IPS-20b (cell line): ENCODE measurements around the gene WDFY4.

ENCODE experiments used
- H3K27ac ChIP-seq: one replicate; pipeline ENCODE4 v1.5.1; 2013; ENCODE audit warnings: low read length
- H3K27me3 ChIP-seq: 2 replicates; pipeline ENCODE4 v1.6.1; 2013; ENCODE audit warnings: mild to moderate bottlenecking, low read length, inconsistent platforms; ENCODE audit not compliant: insufficient read depth
- H3K36me3 ChIP-seq: 2 replicates; pipeline ENCODE4 v1.6.1; 2013; ENCODE audit warnings: low read depth, mild to moderate bottlenecking, inconsistent platforms, low read length, moderate library complexity; ENCODE audit not compliant: insufficient read depth
- H3K4me1 ChIP-seq: 2 replicates; pipeline ENCODE4 v1.6.1; 2013; ENCODE audit warnings: mild to moderate bottlenecking, control low read depth, inconsistent platforms, low read length, moderate library complexity; ENCODE audit not compliant: insufficient read depth
- H3K4me3 ChIP-seq: 2 replicates; pipeline ENCODE4 v1.5.1; 2013; ENCODE audit warnings: mild to moderate bottlenecking, low read length, inconsistent platforms
- H3K9ac ChIP-seq: 2 replicates; pipeline ENCODE4 v1.6.1; 2013; ENCODE audit warnings: low read depth, mild to moderate bottlenecking, inconsistent platforms, low read length, moderate library complexity
- H3K9me3 ChIP-seq: 2 replicates; pipeline ENCODE4 v1.6.1; 2013; ENCODE audit warnings: mild to moderate bottlenecking, low read depth, low read length, inconsistent platforms; ENCODE audit not compliant: insufficient read depth

The WDFY4 gene

DNA sequence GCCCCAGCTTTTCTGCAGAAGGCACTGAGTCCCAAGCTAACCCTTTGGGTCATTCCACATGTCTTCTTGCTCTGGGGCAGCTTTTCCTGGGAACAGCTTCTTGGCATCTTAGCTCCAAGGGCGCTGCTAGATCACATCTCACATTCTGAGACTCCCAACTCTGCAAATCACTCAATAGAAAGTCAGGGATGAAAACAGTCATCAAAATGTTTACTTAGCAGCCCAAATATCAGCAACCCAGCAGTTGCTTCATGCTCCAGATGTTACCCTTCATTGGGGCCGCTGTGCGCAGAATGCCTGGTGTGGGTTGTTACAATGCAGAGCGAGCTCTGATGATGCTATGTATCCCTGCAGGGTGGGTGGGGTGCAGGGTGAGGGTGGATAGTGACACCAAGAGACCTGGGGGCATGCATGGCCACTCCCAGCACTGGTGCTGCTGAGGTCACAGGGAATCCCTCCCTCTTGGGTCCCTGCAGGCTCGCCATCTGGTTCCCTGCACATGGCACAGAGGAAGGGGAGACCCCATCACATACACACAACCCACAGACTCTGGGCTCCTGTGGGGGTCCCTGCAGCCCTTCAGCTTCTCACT, 19.0 kb downstream of the WDFY4 start:
- H3K9me3 ChIP-seq, result no peaks in the 10 kb centered on the region
- H3K36me3 ChIP-seq, result no peaks in the 10 kb centered on the region
- H3K4me3 ChIP-seq, result no peak overlapping the region
- no peak overlapping the region for H3K27ac ChIP-seq
- no peaks in the 10 kb centered on the region for H3K27me3 ChIP-seq
- H3K4me1 ChIP-seq, result no peaks in the 10 kb centered on the region
- no peak overlapping the region for H3K9ac ChIP-seq

DNA sequence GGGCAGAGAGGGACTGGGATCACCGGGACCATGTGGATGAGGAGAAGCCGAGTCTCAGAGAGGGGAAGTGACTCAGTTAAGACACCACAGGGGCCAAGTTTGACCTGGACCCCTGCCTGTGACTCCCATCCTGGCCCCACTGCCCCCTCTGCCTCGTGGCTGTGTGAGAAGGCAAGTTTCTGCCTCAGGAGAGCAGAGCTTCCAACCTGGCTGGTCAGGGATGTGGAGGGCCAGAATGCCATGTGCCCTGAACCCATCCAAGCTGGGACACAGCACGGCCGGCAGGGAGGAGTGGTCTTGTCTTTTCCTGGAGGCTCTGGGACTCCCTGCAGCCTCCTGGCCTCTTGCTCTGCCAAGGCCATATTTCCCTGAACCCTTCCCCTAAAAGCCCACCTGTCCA, 19.5 kb downstream of the WDFY4 start:
- Histone ChIP-seq H3K27ac (no peak overlapping the region), H3K9ac (no peak overlapping the region), H3K4me1 (no peaks in the 10 kb centered on the region)

DNA sequence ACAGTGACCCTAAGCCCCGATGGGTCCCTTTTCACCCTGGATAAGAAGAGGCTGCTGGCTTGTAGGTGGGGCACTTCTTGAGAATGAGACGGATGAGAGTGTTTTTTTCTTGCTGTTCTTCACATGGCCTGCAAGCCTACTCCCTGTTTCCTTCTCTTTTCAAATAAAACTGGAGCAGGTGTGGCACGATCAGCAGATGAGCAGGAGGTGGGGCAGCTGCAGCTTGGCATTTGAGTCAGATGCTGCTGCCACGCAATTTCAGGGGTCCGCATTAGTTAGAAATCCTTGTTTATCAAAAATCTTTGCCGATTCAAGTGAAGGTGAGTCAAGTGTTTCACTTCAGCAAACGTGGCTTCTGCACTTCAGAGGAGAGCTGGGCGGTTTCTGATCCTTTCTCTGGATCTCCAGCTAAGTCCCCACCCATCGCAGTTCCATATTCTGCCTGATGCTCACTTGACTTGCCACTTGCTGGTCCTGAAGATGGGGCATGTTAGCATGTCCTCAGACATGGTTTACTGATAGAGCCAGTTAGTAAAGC, 20.8 kb downstream of the WDFY4 start:
- no peaks in the 10 kb centered on the region for H3K9me3 ChIP-seq
- H3K9ac ChIP-seq, result no peak overlapping the region
- no peak overlapping the region for H3K27ac ChIP-seq
- no peaks in the 10 kb centered on the region for H3K4me1 ChIP-seq
- H3K36me3 ChIP-seq, result no peaks in the 10 kb centered on the region
- H3K27me3 ChIP-seq, result no peaks in the 10 kb centered on the region
- no peak overlapping the region for H3K4me3 ChIP-seq

More for the DNA sequence above, 19.5 kb downstream of the WDFY4 start:
- no peaks in the 10 kb centered on the region for H3K9me3 ChIP-seq
- no peak overlapping the region for H3K4me3 ChIP-seq
- no peaks in the 10 kb centered on the region for H3K36me3 ChIP-seq
- H3K27me3 ChIP-seq, result no peaks in the 10 kb centered on the region

DNA sequence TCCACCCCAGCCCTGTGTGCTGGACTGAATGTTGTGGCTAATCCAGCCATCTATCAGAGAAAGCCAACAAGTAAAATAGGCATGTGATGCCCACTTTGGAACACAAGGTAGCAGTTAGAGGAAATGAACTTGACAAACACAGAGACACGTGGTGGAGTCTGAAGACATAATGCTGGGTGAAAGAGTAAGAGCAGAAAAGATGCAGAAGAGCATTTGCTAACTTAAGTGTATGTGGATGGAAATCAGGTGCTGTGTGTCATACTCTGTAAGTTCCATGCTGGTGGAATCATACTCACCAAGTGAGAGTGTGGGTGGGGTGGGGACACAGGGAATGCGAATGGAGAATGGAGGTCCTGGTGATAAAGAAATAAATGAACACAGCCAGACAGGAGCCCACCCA, 22.8 kb downstream of the WDFY4 start:
- Histone ChIP-seq H3K4me3 (no peak overlapping the region), H3K27me3 (no peaks in the 10 kb centered on the region), H3K9me3 (no peaks in the 10 kb centered on the region), H3K27ac (no peak overlapping the region), H3K4me1 (no peaks in the 10 kb centered on the region), H3K36me3 (no peaks in the 10 kb centered on the region), H3K9ac (no peak overlapping the region)

DNA sequence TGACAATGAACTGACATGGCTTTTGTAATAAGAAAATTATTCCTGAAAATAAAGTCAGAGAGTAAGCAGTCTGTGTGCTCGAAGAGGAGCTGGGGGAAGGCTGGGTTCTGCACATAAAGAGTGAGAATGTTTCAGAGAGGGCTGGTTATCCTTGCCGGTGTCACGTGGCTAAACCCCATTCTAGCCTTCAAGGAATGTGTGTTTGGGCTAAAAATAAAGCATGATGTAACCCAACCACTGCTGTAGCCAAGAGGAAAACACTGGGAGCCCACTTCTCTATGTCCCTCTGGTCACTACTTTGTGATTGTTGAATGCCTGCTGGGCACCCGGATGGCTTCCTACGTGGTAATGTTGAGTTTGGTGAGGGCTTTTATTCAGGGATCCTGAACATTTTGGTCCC, 23.5 kb downstream of the WDFY4 start:
- H3K27me3 ChIP-seq, result no peaks in the 10 kb centered on the region
- H3K4me3 ChIP-seq, result no peak overlapping the region
- no peaks in the 10 kb centered on the region for H3K4me1 ChIP-seq
- H3K9ac ChIP-seq, result no peak overlapping the region
- H3K27ac ChIP-seq, result no peak overlapping the region
- no peaks in the 10 kb centered on the region for H3K9me3 ChIP-seq
- H3K36me3 ChIP-seq, result no peaks in the 10 kb centered on the region

DNA sequence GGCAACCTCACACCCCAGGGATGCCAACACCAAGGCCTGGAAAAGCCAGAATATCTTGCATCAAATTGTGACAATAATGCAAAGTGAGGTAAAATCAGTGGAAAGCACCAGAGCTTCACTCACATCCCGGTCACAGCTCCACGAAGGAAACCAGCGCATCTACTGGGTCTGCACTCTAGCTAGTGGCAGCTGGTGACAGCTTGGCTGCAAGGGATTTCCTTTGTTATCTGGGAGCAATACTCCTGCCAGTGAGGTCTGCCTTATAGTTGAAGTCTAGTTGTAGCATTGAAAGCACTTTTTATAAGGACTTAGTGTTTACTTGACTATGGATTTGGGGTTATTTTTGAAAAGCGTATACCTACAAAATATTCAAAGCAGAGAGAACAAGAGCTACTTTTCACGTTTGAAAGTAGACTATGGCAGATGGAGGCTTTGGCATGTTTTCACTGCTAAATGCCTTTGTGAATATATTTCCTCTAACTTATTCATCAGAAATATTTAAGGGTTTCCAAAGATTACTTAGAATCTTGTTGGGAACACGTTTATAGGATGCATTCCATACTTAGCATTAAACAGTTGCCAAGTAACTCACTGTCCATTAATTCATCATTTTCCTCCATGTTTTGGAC, 26.1 kb downstream of the WDFY4 start:
- Histone ChIP-seq H3K4me1 (no peaks in the 10 kb centered on the region), H3K27me3 (no peaks in the 10 kb centered on the region), H3K27ac (no peak overlapping the region), H3K4me3 (no peak overlapping the region), H3K9me3 (no peaks in the 10 kb centered on the region), H3K9ac (no peak overlapping the region), H3K36me3 (no peaks in the 10 kb centered on the region)

DNA sequence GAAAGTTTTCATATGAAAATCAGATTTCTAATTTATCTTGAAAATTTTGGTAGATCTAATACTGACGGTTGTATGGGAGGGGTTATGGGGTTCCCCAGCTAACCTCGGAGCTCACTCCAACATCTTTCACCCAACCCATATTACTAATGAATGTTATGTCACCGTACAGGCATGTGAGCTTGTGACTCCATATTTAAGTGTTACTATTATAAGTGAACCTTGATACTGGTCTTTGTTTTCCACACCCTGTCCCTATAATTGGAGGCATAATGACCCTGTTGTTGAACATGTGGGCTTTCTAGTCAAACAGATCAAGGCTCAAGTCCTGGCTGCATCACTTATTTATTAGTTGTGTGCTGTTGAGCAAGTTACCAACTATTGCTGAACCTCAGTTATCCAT, 27.2 kb downstream of the WDFY4 start:
- no peaks in the 10 kb centered on the region for H3K4me1 ChIP-seq
- no peak overlapping the region for H3K9ac ChIP-seq
- H3K36me3 ChIP-seq, result no peaks in the 10 kb centered on the region
- no peaks in the 10 kb centered on the region for H3K9me3 ChIP-seq
- H3K27me3 ChIP-seq, result no peaks in the 10 kb centered on the region
- no peak overlapping the region for H3K27ac ChIP-seq
- no peak overlapping the region for H3K4me3 ChIP-seq

DNA sequence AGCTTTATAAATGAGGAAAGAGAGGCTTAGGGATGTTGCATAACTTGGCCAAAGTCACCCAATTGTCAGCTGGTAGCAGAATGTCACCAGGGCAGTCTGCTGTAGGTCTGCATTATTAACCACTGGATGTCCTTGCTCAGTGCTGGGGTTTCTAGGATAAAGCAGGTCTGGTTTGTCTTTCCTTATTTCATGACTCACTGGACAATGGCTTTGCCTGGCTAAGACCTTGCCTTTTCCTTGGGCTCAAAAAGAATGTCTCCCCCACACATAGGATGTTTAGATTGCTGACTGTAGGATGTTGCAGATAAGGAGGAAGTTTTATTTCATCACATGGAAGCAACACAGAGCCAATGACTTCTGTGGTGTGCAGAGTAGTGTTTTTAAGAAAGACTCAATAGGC, 29.4 kb downstream of the WDFY4 start:
- Histone ChIP-seq H3K9me3 (no peaks in the 10 kb centered on the region), H3K4me3 (no peak overlapping the region), H3K27me3 (no peaks in the 10 kb centered on the region), H3K9ac (no peak overlapping the region), H3K4me1 (no peaks in the 10 kb centered on the region), H3K27ac (no peak overlapping the region), H3K36me3 (no peaks in the 10 kb centered on the region)

DNA sequence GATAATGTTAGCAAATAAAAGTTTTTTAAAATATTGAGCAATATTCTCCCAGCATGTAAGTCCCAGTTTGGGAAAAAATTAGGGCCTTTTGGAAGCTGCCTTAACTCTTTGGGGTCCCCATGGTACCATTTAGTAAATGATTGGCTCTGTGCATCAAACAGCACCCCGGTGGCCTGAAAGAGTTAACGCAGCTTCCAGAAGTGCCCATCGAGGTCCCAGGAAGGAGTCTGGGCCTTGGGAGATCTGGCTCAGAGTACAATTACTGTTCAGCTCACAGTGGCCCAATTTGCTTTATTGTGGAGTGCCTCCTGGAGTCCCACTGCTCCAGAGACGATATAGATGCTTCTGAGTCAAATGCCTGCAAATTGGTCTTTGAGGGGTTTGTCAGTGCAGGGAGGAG, 31.7 kb downstream of the WDFY4 start:
- Histone ChIP-seq H3K27ac (no peak overlapping the region), H3K9me3 (no peaks in the 10 kb centered on the region), H3K4me1 (no peaks in the 10 kb centered on the region), H3K4me3 (no peak overlapping the region), H3K9ac (no peak overlapping the region), H3K27me3 (no peaks in the 10 kb centered on the region), H3K36me3 (no peaks in the 10 kb centered on the region)

DNA sequence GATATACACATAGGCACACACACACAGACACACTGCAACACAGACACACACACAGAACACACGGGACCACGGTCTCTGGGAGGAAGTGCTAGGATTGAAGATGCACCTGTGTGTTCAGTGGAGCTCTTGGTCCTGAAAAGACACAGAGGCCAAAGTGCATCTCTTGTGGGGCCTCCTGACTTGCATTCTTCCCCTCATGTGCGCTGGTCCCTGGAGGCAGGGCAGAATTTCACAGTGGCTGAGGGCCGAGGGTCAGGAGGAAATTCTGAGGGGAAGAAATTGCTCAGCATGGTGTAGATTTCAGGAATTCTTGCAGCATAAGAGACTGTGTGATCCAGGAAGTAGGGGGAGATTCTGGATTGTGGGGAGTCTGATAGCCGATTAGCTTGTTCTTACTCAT, 35.9 kb downstream of the WDFY4 start:
- H3K9ac ChIP-seq, result no peak overlapping the region
- H3K36me3 ChIP-seq, result no peaks in the 10 kb centered on the region
- no peak overlapping the region for H3K4me3 ChIP-seq
- H3K4me1 ChIP-seq, result no peaks in the 10 kb centered on the region
- no peak overlapping the region for H3K27ac ChIP-seq
- H3K9me3 ChIP-seq, result no peaks in the 10 kb centered on the region
- H3K27me3 ChIP-seq, result no peaks in the 10 kb centered on the region

DNA sequence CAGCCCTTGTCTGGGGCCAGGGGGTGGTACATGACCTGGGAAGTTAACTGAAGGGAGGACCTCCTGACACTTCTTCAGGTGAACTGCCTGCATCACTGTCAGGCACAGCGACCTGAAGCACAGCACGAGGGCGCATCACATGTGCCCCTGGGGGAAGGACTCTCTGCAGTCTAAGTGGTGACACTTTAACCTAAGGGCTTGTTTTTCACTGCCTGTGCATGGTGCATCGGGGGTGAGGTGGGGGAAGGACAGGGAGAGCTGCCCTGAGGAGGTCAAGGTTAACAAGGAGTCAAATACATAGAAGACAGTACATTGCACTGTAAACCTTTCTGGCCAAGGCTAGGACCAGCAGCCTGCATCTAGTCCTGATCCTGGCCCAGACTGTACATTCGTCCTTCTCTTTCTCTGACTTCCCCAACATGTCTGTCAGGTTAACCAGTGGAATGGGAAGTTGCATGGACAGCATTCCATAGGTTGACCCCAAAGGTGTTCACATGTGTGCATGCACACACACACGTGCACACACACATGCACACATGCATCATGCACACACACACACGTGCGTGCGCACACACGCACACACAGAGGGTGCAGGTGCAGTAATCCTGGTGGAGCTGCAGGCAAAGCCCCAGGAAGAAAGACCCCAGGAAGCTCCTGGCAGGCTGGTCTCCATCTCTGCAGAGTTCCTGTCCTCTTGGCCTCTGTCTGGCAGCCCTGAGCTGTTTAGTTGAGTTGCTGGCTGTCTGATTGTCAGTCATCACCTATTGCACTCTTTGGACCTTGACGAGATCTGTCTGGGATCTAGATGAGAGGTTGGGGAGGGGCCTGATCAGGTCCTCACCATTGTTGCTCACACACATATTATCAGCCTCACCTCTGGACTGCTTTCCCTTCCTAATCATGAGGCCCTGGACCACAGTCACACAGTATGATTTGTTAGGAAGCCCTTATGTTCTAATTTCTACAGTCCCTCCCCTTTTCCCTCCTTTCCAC, 37.8 kb downstream of the WDFY4 start:
- no peaks in the 10 kb centered on the region for H3K9me3 ChIP-seq
- no peak overlapping the region for H3K4me3 ChIP-seq
- no peaks in the 10 kb centered on the region for H3K27me3 ChIP-seq
- no peak overlapping the region for H3K27ac ChIP-seq
- H3K4me1 ChIP-seq, result no peaks in the 10 kb centered on the region
- no peak overlapping the region for H3K9ac ChIP-seq
- H3K36me3 ChIP-seq, result no peaks in the 10 kb centered on the region
